ENCODE data around the gene TSC22D2.

Gene TSC22D2

GRCh38 chr3:150385296-150386242 lies 22.5 kb upstream of the TSC22D2 start:
- no peak for DNase-seq (ENCODE audit: low spot score)

DNA sequence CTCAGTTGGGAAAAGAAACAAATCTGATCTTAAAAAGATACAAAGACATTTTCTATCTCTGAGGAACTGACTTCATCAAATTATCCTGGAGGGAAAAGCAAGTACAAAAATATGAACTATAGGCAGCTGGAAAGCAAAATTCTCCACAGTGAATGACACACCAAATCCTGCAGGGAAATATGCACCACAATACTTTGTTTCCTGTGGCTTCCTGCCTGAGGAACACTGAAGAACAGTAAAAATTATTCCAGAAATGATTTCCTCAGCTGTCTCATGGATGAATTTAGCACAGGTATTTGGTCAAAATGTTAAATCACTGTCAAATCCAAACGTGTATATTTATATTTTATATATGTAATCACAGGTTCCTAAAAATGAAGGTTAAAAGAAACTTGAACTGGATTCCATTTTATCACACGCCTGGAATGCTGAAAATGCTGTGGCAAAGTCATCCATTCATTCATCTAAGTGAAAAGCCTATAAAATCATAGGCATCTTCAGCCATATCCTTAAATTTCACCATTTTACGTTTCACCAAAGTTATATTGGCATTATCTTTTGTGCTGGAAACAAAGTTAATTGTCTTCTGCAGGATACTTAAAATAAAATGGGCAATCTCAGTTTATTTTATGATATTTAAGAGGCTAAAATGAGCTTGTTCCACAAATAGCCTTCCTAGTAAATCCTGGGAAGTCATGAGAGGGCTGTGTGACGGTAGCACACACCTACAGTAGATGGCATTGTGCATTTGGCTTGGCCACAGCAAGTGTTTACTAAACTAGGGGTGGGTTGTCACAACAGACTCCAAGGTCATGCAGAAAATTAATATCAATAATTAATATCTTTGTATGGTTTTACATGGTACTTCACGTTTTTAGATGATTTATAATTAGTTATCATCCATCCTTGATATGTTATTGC lies 19.3 kb upstream of the TSC22D2 start:
- DNase-seq (ENCODE audit: low spot score) = no peak

- DNase-seq (ENCODE audit: low spot score) = no peak
These were observed 18.0 kb upstream of the TSC22D2 start for GRCh38 chr3:150390087-150390486.

DNA sequence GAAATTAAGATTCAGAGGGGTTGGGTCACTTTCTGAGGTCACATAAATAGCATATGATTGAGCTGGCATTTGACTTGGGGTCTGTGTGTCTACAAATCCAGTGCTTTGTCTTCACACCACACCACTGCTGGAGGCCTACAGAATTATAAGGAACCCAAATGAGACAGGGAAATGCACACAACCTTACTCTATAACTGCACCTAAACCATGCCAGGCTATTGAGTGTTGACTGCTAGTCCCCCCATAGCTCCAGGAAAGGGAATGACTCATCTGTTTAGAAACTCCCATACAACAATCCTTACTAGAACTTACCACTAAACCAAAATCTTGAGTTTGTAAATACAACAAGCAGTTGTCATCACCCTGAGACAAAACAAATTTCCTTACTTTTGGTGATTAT lies 16.9 kb upstream of the TSC22D2 start:
- DNase-seq (ENCODE audit: low spot score) = no peak

DNA sequence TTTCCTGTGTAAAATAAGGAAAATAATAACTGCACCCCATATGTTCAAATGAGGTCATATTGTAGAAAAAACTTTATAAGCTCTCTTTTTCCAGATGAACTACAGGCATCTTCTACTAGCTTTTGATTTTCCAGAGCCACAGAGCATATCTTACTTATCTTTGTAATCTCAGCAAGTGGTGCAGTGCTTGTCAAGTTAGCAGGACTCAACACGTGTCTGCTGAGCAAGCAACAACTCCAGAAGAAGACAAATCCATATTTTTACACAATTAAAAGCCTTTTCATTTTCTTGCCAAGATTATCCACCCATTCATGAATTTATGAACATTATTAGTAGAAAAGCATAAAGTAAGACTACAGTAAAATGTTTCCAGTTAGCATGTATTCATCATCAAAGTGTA lies 14.4 kb upstream of the TSC22D2 start:
- DNase-seq (ENCODE audit: low spot score) = no peak

DNA sequence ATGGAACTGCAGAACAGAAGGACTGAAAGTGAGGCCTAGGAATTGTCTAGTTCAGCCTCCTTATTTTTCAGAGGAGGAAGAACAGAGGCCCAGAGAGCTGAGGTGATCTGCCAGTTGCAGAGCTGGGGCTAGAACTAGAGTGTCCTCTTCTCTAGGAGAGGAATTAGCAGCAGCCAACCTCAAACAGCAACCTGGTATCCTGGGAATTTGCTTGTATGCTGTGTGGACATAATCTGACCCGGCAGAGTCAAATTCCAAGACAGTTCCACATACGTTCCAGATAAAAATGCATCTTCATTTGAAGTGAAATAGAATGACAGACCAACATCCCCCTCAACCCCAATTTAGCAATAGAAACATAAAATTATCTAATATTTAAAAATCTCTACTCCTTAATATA lies 13.5 kb upstream of the TSC22D2 start:
- no peak for DNase-seq (ENCODE audit: low spot score)

DNA sequence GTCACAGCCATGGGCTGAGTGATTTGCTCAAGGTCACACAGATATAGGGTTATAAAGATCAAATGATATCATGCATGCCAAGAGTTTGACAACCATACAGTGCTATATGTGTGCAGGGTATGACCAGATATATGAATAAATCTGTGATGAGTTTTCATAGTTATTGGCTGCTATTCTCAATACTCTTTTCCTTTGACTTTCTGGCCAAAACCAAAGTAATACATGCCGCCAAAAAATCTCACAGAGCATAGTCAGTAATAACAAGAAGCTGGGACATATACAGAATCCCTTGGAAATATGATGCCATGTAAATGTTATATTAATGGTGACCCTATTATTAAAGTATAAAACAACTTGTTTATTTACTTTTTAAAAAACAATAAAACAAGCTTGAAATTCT lies 11.6 kb upstream of the TSC22D2 start:
- DNase-seq (ENCODE audit: low spot score) = no peak

GRCh38 chr3:150396956-150397550 lies 11.0 kb upstream of the TSC22D2 start:
- no peak for DNase-seq (ENCODE audit: low spot score)

GRCh38 chr3:150399060-150399459 lies 9.0 kb upstream of the TSC22D2 start:
- DNase-seq (ENCODE audit: low spot score) = no peak

- no peak for DNase-seq (ENCODE audit: low spot score)
These were observed 6.8 kb upstream of the TSC22D2 start for GRCh38 chr3:150401285-150401684.

DNA sequence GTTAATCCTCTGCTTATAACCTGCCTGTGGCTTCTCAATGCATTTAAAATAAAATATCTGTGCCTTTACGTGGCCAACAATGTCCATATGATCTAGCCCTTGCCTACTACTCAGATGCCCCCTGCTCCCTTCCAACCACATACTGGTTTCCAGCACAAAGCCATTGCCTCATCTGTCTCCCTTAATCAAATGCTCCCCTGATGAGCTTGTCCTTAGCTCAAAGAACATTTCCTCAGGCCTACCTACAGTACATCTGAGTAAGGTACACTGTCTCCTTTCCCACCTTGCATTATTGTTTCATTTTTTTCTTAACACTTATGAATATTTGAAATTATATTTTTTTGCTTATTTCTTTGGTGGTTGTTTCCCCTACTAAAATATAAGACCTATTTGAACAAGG lies 5.9 kb upstream of the TSC22D2 start:
- no peak for DNase-seq (ENCODE audit: low spot score)

DNA sequence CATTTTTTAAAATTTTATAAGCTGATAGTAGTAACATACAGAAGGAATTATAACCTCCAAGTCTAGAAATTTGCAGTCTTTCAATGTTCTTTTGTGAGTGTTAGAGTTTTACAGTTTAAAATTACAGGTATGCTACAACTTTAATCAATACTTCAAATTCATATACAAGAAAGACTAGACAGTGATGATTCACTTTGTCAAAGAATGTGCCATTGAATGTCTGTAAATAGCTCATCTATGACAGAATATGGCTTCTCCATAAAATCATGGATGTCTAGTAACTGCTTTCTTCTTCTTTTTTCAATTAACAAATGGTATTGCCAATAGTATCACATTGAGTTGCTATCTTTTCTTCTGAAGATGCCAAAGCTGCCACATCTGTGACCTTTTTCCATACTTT lies 4.1 kb upstream of the TSC22D2 start:
- DNase-seq (ENCODE audit: low spot score) = no peak

- no peak for DNase-seq (ENCODE audit: low spot score)
These were observed 869 bp upstream of the TSC22D2 start for GRCh38 chr3:150407051-150407807.

GRCh38 chr3:150407808-150408220 lies 284 bp upstream of the TSC22D2 start:
- DNase-seq (ENCODE audit: low spot score) = no peak

- no peak for DNase-seq (ENCODE audit: low spot score)
These were observed 1.0 kb downstream of the TSC22D2 start for GRCh38 chr3:150409125-150409511.

DNA sequence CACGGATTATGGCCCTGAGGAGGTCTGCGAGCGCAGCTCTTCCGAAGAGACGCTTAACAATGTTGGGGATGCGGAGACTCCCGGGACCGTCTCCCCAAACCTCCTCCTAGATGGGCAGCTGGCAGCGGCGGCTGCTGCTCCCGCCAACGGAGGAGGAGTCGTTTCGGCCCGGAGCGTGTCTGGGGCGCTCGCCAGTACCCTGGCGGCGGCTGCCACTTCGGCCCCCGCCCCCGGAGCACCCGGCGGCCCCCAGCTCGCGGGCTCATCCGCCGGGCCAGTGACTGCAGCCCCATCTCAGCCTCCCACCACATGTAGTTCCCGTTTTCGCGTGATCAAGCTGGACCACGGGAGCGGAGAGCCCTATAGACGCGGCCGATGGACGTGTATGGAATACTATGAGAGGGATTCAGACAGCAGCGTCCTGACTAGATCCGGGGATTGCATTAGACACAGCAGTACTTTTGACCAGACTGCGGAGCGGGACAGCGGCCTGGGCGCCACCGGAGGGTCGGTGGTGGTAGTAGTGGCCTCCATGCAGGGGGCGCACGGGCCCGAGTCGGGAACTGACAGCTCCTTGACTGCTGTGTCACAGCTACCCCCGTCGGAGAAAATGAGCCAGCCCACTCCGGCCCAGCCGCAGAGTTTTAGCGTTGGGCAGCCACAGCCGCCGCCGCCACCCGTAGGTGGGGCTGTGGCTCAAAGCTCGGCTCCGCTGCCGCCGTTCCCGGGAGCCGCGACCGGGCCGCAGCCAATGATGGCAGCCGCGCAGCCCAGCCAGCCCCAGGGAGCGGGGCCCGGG lies 1.6 kb downstream of the TSC22D2 start:
- peak; percentile 51 for DNase-seq (ENCODE audit: low spot score)

DNA sequence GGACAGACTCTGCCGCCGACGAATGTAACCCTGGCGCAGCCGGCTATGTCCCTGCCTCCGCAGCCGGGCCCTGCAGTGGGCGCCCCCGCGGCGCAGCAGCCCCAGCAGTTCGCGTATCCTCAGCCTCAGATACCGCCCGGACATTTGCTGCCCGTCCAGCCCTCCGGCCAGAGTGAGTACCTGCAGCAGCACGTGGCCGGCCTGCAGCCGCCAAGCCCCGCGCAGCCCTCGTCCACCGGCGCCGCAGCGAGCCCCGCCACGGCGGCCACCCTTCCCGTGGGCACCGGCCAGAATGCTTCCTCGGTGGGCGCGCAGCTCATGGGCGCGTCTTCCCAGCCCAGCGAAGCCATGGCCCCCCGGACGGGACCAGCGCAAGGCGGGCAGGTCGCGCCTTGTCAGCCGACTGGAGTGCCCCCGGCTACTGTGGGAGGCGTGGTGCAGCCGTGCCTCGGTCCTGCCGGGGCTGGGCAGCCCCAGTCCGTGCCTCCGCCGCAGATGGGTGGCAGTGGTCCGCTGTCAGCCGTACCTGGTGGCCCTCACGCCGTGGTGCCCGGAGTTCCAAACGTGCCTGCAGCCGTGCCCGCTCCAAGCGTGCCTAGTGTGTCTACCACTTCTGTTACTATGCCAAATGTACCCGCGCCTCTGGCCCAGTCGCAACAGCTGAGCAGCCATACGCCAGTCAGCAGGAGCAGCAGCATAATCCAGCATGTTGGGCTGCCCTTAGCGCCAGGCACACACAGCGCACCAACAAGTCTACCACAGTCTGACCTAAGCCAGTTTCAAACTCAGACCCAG lies 2.4 kb downstream of the TSC22D2 start:
- no peak for DNase-seq (ENCODE audit: low spot score)

- no peak for DNase-seq (ENCODE audit: low spot score)
These were observed 3.0 kb downstream of the TSC22D2 start for GRCh38 chr3:150411106-150411460.

DNA sequence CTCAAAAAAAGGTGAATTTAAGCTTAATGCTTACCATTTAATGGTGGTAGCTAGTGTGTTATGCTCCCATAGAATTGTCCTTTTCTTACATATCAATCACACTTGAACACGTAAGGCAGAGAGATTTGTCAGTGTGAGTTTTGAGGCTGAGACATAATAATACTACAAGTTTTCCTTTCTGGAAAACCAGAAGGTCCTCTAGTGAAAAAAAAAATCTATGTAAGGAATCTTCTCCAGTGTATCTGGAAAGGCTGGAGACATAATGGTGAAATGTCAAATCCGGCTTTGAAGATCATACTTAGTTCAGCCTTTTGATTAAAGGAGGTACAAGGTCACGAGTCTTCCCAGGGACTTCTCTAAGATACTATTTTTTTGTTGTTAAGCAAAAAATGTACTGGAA lies 3.4 kb downstream of the TSC22D2 start:
- DNase-seq (ENCODE audit: low spot score) = no peak

- DNase-seq (ENCODE audit: low spot score) = no peak
These were observed 3.9 kb downstream of the TSC22D2 start for GRCh38 chr3:150411976-150412375.

Measured in HuH-7.5 (cell line).